Esophagus muscularis mucosa (tissue), 4 donors: Measurements from ENCODE around the gene LIME1.

Source experiments
- CTCF ChIP-seq, 3 experiments: fragments of 200-600 bp in 2 of 3; fragments of 450-650 bp in 1 of 3; sonication (generic) in 2 of 3; IDR thresholded peaks; one replicate each; pipeline ENCODE4 v1.5.1; 2017 to 2019; ENCODE audit warnings: antibody characterized with exemption in 3 of 3, mild to moderate bottlenecking in 2 of 3, moderate library complexity in 1 of 3
- EP300 ChIP-seq: sonication (generic); formaldehyde crosslinking; IDR thresholded peaks from one replicate; pipeline ENCODE4 v1.6.1; 2017; ENCODE audit warnings: antibody characterized with exemption
- POLR2A ChIP-seq: fragments of 450-650 bp; IDR thresholded peaks from one replicate; pipeline ENCODE4 v1.6.1; 2017; ENCODE audit warnings: antibody characterized with exemption, moderate library complexity, mild to moderate bottlenecking, low read depth
- POLR2AphosphoS5 ChIP-seq, 2 donors: sonication (generic); formaldehyde crosslinking; IDR thresholded peaks; one replicate each; pipeline ENCODE4 v1.6.1; 2017; ENCODE audit warnings: antibody characterized with exemption in 2 of 2

GRCh38 chr20:63740070-63740626 is 3.7 kb downstream of the LIME1 start:
- TF ChIP-seq POLR2AphosphoS5 (IDR thresholded peaks at IDR 0.05) (no peak), EP300 (no peak), CTCF (IDR thresholded peaks at IDR 0.05) (no peak), POLR2A (no peak)
